Smooth muscle cell (in vitro differentiated cells): ENCODE results near the gene XPNPEP1. TPM values are rescaled to one million over a fixed set of nuclear protein-coding genes. Genes with fewer than 3 reads are reported as not detected.

Source experiments
- DNase-seq: peaks from one replicate; lab custom pipeline; 2025; ENCODE audit not compliant: unreplicated experiment; lab: John Stamatoyannopoulos, UW
- H2AFZ ChIP-seq: fragments of 200-600 bp; sonication (generic); 2 replicates; pipeline ENCODE4 v1.6.0; 2016; ENCODE audit warnings: antibody characterized with exemption, low read depth, mild to moderate bottlenecking
- H3F3A ChIP-seq: fragments of 200-600 bp; sonication (generic); 2 replicates; pipeline ENCODE4 v1.6.0; 2017; ENCODE audit warnings: antibody characterized with exemption, low read depth
- H3K27ac ChIP-seq: fragments of 200-600 bp; sonication (generic); 2 replicates; pipeline ENCODE4 v1.5.1; 2016; ENCODE audit warnings: low read depth, mild to moderate bottlenecking
- H3K27me3 ChIP-seq: fragments of 200-600 bp; sonication (generic); 2 replicates; pipeline ENCODE4 v1.6.1; 2016; ENCODE audit warnings: low read depth, mild to moderate bottlenecking
- H3K36me3 ChIP-seq: fragments of 200-600 bp; sonication (generic); 2 replicates; pipeline ENCODE4 v1.5.1; 2016; ENCODE audit warnings: low read depth
- H3K4me1 ChIP-seq: fragments of 200-600 bp; sonication (generic); 2 replicates; pipeline ENCODE4 v1.5.1; 2016; ENCODE audit warnings: low read depth
- H3K4me2 ChIP-seq: fragments of 200-600 bp; sonication (generic); 2 replicates; pipeline ENCODE4 v1.6.0; 2016; ENCODE audit warnings: mild to moderate bottlenecking
- H3K4me3 ChIP-seq: fragments of 200-600 bp; sonication (generic); 2 replicates; pipeline ENCODE4 v1.5.1; 2016; ENCODE audit warnings: mild to moderate bottlenecking
- H3K79me2 ChIP-seq: fragments of 200-600 bp; sonication (generic); 2 replicates; pipeline ENCODE4 v1.6.0; 2016; ENCODE audit warnings: low read depth, mild to moderate bottlenecking
- H3K9ac ChIP-seq: fragments of 200-600 bp; sonication (generic); 2 replicates; pipeline ENCODE4 v1.6.0; 2016; ENCODE audit warnings: low read depth
- H3K9me3 ChIP-seq: fragments of 200-600 bp; sonication (generic); replicated peaks from 2 replicates; pipeline ENCODE4 v1.5.1; 2016; ENCODE audit warnings: low read depth
- H4K20me1 ChIP-seq: fragments of 200-600 bp; sonication (generic); 2 replicates; pipeline ENCODE4 v1.6.0; 2016; ENCODE audit warnings: low read depth
- WGBS: methylation state at CpG from one replicate; pipeline ENCODE4 v1.1.7; 2016; ENCODE audit warnings: low lambda C conversion rate; 5-methylcytosine and 5-hydroxymethylcytosine counted together
- polyA plus RNA-seq: library from polyadenylated mRNA; unstranded; fragments of >200 nt; fragmentation: Nextera tagmentation; extraction: Ambion mirVana; gene quantifications from 2 replicates; pipeline ENCODE4 v1.2.1, GENCODE V29; 2016
- total RNA-seq: library from RNA; depleted of rRNA; stranded (reverse); fragments of >200 nt; gene quantifications from 2 replicates; pipeline ENCODE4 v1.2.3, GENCODE V29; 2014
- TF ChIP-seq, protein P1 (sequence below): fragments of 200-600 bp; sonication (generic); IDR thresholded peaks from 2 replicates; pipeline ENCODE4 v1.5.1; 2017; ENCODE audit warnings: borderline replicate concordance, mild to moderate bottlenecking, antibody characterized with exemption; ENCODE audit not compliant: insufficient read depth, poor library complexity, severe bottlenecking

The XPNPEP1 gene
- 115 and 147 TPM in 2 replicates for total RNA-seq
- 63.0 and 64.3 TPM in 2 replicates for polyA plus RNA-seq

- Histone ChIP-seq H3K9ac (peak within 1 kb of the TSS; percentile 94), H2AFZ (peak within 1 kb of the TSS; percentile 95), H3K36me3 (no peaks in the 10 kb centered on the region), H3K4me2 (peak within 1 kb of the TSS; percentile 96), H3F3A (no peaks in the 10 kb centered on the region), H4K20me1 (peaks cover under 1% of the 10 kb centered on the region), H3K4me3 (peak within 1 kb of the TSS; percentile 83), H3K9me3 (no peaks in the 10 kb centered on the region), H3K27ac (peak within 1 kb of the TSS; percentile 83), H3K27me3 (no peaks in the 10 kb centered on the region), H3K79me2 (peaks cover 48% of the 10 kb centered on the region), H3K4me1 (peaks cover 12% of the 10 kb centered on the region)
- 7% methylated on average over 78 of the region's 105 CpGs for WGBS
- TF ChIP-seq, protein P1, sequence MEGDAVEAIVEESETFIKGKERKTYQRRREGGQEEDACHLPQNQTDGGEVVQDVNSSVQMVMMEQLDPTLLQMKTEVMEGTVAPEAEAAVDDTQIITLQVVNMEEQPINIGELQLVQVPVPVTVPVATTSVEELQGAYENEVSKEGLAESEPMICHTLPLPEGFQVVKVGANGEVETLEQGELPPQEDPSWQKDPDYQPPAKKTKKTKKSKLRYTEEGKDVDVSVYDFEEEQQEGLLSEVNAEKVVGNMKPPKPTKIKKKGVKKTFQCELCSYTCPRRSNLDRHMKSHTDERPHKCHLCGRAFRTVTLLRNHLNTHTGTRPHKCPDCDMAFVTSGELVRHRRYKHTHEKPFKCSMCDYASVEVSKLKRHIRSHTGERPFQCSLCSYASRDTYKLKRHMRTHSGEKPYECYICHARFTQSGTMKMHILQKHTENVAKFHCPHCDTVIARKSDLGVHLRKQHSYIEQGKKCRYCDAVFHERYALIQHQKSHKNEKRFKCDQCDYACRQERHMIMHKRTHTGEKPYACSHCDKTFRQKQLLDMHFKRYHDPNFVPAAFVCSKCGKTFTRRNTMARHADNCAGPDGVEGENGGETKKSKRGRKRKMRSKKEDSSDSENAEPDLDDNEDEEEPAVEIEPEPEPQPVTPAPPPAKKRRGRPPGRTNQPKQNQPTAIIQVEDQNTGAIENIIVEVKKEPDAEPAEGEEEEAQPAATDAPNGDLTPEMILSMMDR: no peak
- DNase-seq: peak; percentile 51
Measured at GRCh38 chr10:109922976-109923921, at the start of gene XPNPEP1. Gene XPNPEP1, minus strand, starts transcription at chr10:109923511. Its CDS starts 78 bp downstream, at chr10:109923433.

- no peak for DNase-seq
- Histone ChIP-seq H3K4me1 (peaks cover 24% of the 10 kb centered on the region), H3K4me3 (no peak overlapping the region), H2AFZ (no peak overlapping the region), H3K27ac (no peak overlapping the region), H3K9me3 (no peaks in the 10 kb centered on the region), H3K9ac (no peak overlapping the region), H4K20me1 (no peaks in the 10 kb centered on the region), H3K27me3 (no peaks in the 10 kb centered on the region), H3K79me2 (no peaks in the 10 kb centered on the region), H3K36me3 (no peaks in the 10 kb centered on the region), H3K4me2 (no peak overlapping the region), H3F3A (peaks cover 18% of the 10 kb centered on the region)
- 99% methylated on average over 2 of the region's 2 CpGs for WGBS
- TF ChIP-seq, protein P1: no peak
Measured at GRCh38 chr10:109972372-109973001, 49.2 kb upstream of the XPNPEP1 start.

DNA sequence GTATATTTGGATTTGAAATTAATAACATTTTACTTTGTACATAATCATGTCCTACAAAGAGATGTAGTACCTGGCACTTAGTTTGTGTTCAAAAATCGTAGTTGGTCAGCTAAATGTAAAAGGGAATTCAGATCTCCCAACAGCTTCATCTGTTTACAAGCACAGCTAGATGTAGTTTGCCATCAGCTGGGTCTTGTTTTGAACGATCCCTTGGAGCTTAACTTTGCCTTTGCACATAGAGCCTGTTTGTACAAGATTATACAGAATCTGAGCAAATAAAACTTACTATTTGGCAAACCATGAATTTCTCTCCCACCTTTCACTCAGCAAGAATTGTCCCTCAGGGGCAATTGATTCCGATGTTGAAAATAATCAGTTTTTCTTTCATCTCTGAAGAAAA lies 48.3 kb upstream of the XPNPEP1 start:
- Histone ChIP-seq H3K4me3 (no peak overlapping the region), H2AFZ (no peak overlapping the region), H3K27ac (no peak overlapping the region), H3F3A (peaks cover 19% of the 10 kb centered on the region), H4K20me1 (no peaks in the 10 kb centered on the region), H3K36me3 (no peaks in the 10 kb centered on the region), H3K27me3 (no peaks in the 10 kb centered on the region), H3K4me2 (no peak overlapping the region), H3K9ac (no peak overlapping the region), H3K79me2 (no peaks in the 10 kb centered on the region), H3K9me3 (no peaks in the 10 kb centered on the region), H3K4me1 (peaks cover 24% of the 10 kb centered on the region)
- no peak for DNase-seq
- TF ChIP-seq, protein P1: no peak
- 75% methylated on average over 3 of the region's 3 CpGs for WGBS
